H9 (cell line): ENCODE data around the gene DNASE1L3. TPM values are rescaled to one million over a fixed set of nuclear protein-coding genes. Genes with fewer than 3 reads are reported as not detected.
A peak's percentile ranks its signal among the peaks of the same experiment; 100 is the strongest.

Experiments used
- DNase-seq: peaks from one replicate; pipeline ENCODE4 v3.0.0-alpha.2; 2017
- H2AFZ ChIP-seq: one replicate; pipeline ENCODE4 v1.6.1; 2013; ENCODE audit warnings: mild to moderate bottlenecking, low read length, control low read depth, moderate library complexity
- H2AK5ac ChIP-seq: 2 replicates; pipeline ENCODE4 v1.6.1; 2013; ENCODE audit warnings: low read length, control low read depth, mixed read lengths; ENCODE audit not compliant: insufficient read length
- H2BK120ac ChIP-seq: one replicate; pipeline ENCODE4 v1.6.1; 2013; ENCODE audit warnings: low read depth, mild to moderate bottlenecking, low read length, control low read depth, inconsistent platforms; ENCODE audit not compliant: poor library complexity, severe bottlenecking
- H2BK12ac ChIP-seq: 2 replicates; pipeline ENCODE4 v1.6.1; 2013; ENCODE audit warnings: low read length, control low read depth, mixed read lengths, low read depth; ENCODE audit not compliant: insufficient read length
- H2BK15ac ChIP-seq: 2 replicates; pipeline ENCODE4 v1.6.1; 2013; ENCODE audit warnings: low read depth, low read length, control low read depth
- H2BK20ac ChIP-seq: one replicate; pipeline ENCODE4 v1.6.1; 2013; ENCODE audit warnings: low read depth, mild to moderate bottlenecking, low read length, control low read depth, inconsistent platforms; ENCODE audit not compliant: poor library complexity, severe bottlenecking
- H2BK5ac ChIP-seq: 2 replicates; pipeline ENCODE4 v1.6.1; 2013; ENCODE audit warnings: low read length, control low read depth, mixed read lengths; ENCODE audit not compliant: insufficient read length
- H3K14ac ChIP-seq: 2 replicates; pipeline ENCODE4 v1.6.1; 2013; ENCODE audit warnings: low read length, control low read depth; ENCODE audit not compliant: insufficient read depth
- H3K18ac ChIP-seq: 2 replicates; pipeline ENCODE4 v1.6.1; 2013; ENCODE audit warnings: low read depth, mild to moderate bottlenecking, mixed read lengths, low read length, control low read depth; ENCODE audit not compliant: insufficient read length
- H3K23ac ChIP-seq: 2 replicates; pipeline ENCODE4 v1.6.1; 2013; ENCODE audit warnings: low read length, control low read depth, mixed read lengths, low read depth; ENCODE audit not compliant: insufficient read length
- H3K23me2 ChIP-seq: 2 replicates; pipeline ENCODE4 v1.6.1; 2013; ENCODE audit warnings: low read depth, mild to moderate bottlenecking, mixed read lengths, low read length, control low read depth; ENCODE audit not compliant: insufficient read length, poor library complexity, severe bottlenecking
- H3K27ac ChIP-seq: 2 replicates; pipeline ENCODE4 v1.5.1; 2013; ENCODE audit warnings: low read length, control low read depth, mixed read lengths, low read depth; ENCODE audit not compliant: insufficient read length
- H3K27me3 ChIP-seq: 2 replicates; pipeline ENCODE4 v1.6.1; 2013; ENCODE audit warnings: low read length, control low read depth, inconsistent platforms; ENCODE audit not compliant: insufficient read depth
- H3K4ac ChIP-seq: 2 replicates; pipeline ENCODE4 v1.6.1; 2013; ENCODE audit warnings: low read depth, mild to moderate bottlenecking, control low read depth, inconsistent platforms, low read length, moderate library complexity
- H3K4me1 ChIP-seq: 2 replicates; pipeline ENCODE4 v1.6.1; 2013; ENCODE audit warnings: low read length, control low read depth, inconsistent platforms; ENCODE audit not compliant: insufficient read depth
- H3K4me2 ChIP-seq: 2 replicates; pipeline ENCODE4 v1.6.1; 2013; ENCODE audit warnings: low read length, control low read depth, mixed read lengths; ENCODE audit not compliant: insufficient read length, insufficient read depth
- H3K56ac ChIP-seq: 2 replicates; pipeline ENCODE4 v1.6.1; 2013; ENCODE audit warnings: low read depth, mild to moderate bottlenecking, mixed read lengths, low read length, control low read depth; ENCODE audit not compliant: insufficient read length
- H3K79me1 ChIP-seq: 2 replicates; pipeline ENCODE4 v1.6.1; 2013; ENCODE audit warnings: low read depth, mild to moderate bottlenecking, moderate library complexity, low read length, control low read depth, inconsistent platforms; ENCODE audit not compliant: insufficient read depth, poor library complexity, severe bottlenecking
- H3K79me2 ChIP-seq: 2 replicates; pipeline ENCODE4 v1.6.1; 2013; ENCODE audit warnings: low read length, control low read depth, inconsistent platforms; ENCODE audit not compliant: insufficient read depth
- H3K9ac ChIP-seq: 2 replicates; pipeline ENCODE4 v1.6.1; 2013; ENCODE audit warnings: low read length, control low read depth, mixed read lengths; ENCODE audit not compliant: insufficient read length; ENCODE audit errors: extremely low read depth
- H3K9me3 ChIP-seq: one replicate; pipeline ENCODE4 v1.6.1; 2013; ENCODE audit warnings: low read depth, low read length, inconsistent platforms; ENCODE audit not compliant: control insufficient read depth
- H3T11ph ChIP-seq: one replicate; pipeline ENCODE4 v1.6.1; 2013; ENCODE audit warnings: mild to moderate bottlenecking, low read length, control low read depth, inconsistent platforms
- H4K20me1 ChIP-seq: one replicate; pipeline ENCODE4 v1.6.1; 2013; ENCODE audit not compliant: control insufficient read depth, insufficient read length, insufficient read depth
- H4K5ac ChIP-seq: 2 replicates; pipeline ENCODE4 v1.6.1; 2013; ENCODE audit warnings: low read depth, mild to moderate bottlenecking, mixed read lengths, low read length, control low read depth; ENCODE audit not compliant: insufficient read length
- H4K8ac ChIP-seq: replicated peaks from 2 replicates; pipeline ENCODE4 v1.6.1; 2013; ENCODE audit warnings: low read length, control low read depth, mixed read lengths, low read depth; ENCODE audit not compliant: insufficient read length
- H4K91ac ChIP-seq: 2 replicates; pipeline ENCODE4 v1.6.1; 2013; ENCODE audit warnings: low read depth, mild to moderate bottlenecking, moderate library complexity, mixed read lengths, low read length, control low read depth; ENCODE audit not compliant: insufficient read length
- H3K27ac Mint-ChIP-seq, 3 experiments: 2 replicates in 2 of 3; 3 replicates in 1 of 3; pipeline ENCODE4 v1.8.0; 2020 to 2021; ENCODE audit warnings: mixed read lengths in 3 of 3, mild to moderate bottlenecking in 1 of 3, moderate library complexity in 1 of 3
- H3K27me3 Mint-ChIP-seq: 2 replicates; pipeline ENCODE4 v1.8.0; 2021; ENCODE audit warnings: low read depth, mild to moderate bottlenecking, moderate library complexity, mixed read lengths
- H3K36me3 Mint-ChIP-seq, 3 experiments: 2 replicates in 2 of 3; 3 replicates in 1 of 3; pipeline ENCODE4 v1.8.0; 2020 to 2021; ENCODE audit warnings: low read depth in 3 of 3, mixed read lengths in 3 of 3; ENCODE audit not compliant: insufficient read depth in 1 of 3
- H3K4me1 Mint-ChIP-seq, 2 experiments: 2 replicates each; pipeline ENCODE4 v1.8.0; 2020; ENCODE audit warnings: mixed read lengths in 2 of 2
- H3K4me3 Mint-ChIP-seq, 2 experiments: 2 replicates in 1 of 2; 3 replicates in 1 of 2; pipeline ENCODE4 v1.8.0; 2020 to 2021; ENCODE audit warnings: mild to moderate bottlenecking in 2 of 2, mixed read lengths in 2 of 2, moderate library complexity in 1 of 2
- H3K9me3 Mint-ChIP-seq, 2 experiments: 2 replicates in 1 of 2; 3 replicates in 1 of 2; pipeline ENCODE4 v1.8.0; 2020; ENCODE audit warnings: mild to moderate bottlenecking in 2 of 2, mixed read lengths in 2 of 2, moderate library complexity in 1 of 2
- CTCF ChIP-seq: fragments of 200-600 bp; sonication (generic); conservative IDR thresholded peaks from 3 replicates; pipeline ENCODE4 v1.8.0; 2021; ENCODE audit warnings: antibody characterized with exemption, mild to moderate bottlenecking
- WGBS: extraction: QIAGEN DNeasy Blood & Tissue Kit; methylation state at CpG from one replicate; pipeline ENCODE4 v1.1.7; 2013; ENCODE audit warnings: missing lambda C conversion rate, low lambda C conversion rate, mixed read lengths; ENCODE audit not compliant: insufficient read length; ENCODE audit errors: extremely low coverage; 5-methylcytosine and 5-hydroxymethylcytosine counted together
- total RNA-seq: library from RNA; stranded (reverse); gene quantifications from 2 replicates; pipeline ENCODE4 v1.2.1, GENCODE V29; 2021

The DNASE1L3 gene
- total RNA-seq, 1 experiment from 2014 or later: not detected

- Histone ChIP-seq H3K79me2 (no peaks in the 10 kb centered on the region), H3K56ac (no peak overlapping the region), H2BK12ac (no peak overlapping the region), H2BK5ac (no peak overlapping the region), H3K9ac (no peak overlapping the region), H4K20me1 (no peaks in the 10 kb centered on the region), H4K8ac (no peak overlapping the region), H3K4me2 (no peak overlapping the region), H2BK20ac (no peak overlapping the region), H3K9me3 (no peaks in the 10 kb centered on the region), H3T11ph (no peak overlapping the region), H2AFZ (no peak overlapping the region), H3K4ac (no peak overlapping the region), H4K5ac (no peak overlapping the region), H3K79me1 (no peaks in the 10 kb centered on the region), H3K14ac (no peak overlapping the region), H3K27ac (no peak overlapping the region), H2AK5ac (no peak overlapping the region), H2BK15ac (no peak overlapping the region), H2BK120ac (no peak overlapping the region), H3K23ac (no peak overlapping the region), H3K23me2 (peaks cover 18% of the 10 kb centered on the region), H3K18ac (no peak overlapping the region), H3K27me3 (peaks cover 7% of the 10 kb centered on the region; the same call in 1 of the 2 replicates), H3K4me1 (no peaks in the 10 kb centered on the region), H4K91ac (no peak overlapping the region)
- Mint-ChIP-seq H3K27ac (no peak overlapping the region), H3K27me3 (peaks cover 48% of the 10 kb centered on the region), H3K4me1 (peaks cover 12 to 13% of the 10 kb centered on the region in 2 experiments), H3K4me3 (no peak overlapping the region), H3K36me3 (no peaks in the 10 kb centered on the region), H3K9me3 (no peaks in the 10 kb centered on the region)
- no peak for DNase-seq
- no CpG with 5 or more reads among the region's 4 CpGs for WGBS
- TF ChIP-seq CTCF: peak; percentile 28; the same call in 1 of the 3 replicates
These were observed 30.7 kb upstream of the DNASE1L3 start for GRCh38 chr3:58241306-58242044.
